OCI-M2 (cell line): ENCODE results near the gene IGFL4.

ENCODE experiments used
- DNase-seq: peaks from one replicate; lab custom pipeline; 2025; ENCODE audit not compliant: unreplicated experiment; lab: John Stamatoyannopoulos, UW

The IGFL4 gene

DNA sequence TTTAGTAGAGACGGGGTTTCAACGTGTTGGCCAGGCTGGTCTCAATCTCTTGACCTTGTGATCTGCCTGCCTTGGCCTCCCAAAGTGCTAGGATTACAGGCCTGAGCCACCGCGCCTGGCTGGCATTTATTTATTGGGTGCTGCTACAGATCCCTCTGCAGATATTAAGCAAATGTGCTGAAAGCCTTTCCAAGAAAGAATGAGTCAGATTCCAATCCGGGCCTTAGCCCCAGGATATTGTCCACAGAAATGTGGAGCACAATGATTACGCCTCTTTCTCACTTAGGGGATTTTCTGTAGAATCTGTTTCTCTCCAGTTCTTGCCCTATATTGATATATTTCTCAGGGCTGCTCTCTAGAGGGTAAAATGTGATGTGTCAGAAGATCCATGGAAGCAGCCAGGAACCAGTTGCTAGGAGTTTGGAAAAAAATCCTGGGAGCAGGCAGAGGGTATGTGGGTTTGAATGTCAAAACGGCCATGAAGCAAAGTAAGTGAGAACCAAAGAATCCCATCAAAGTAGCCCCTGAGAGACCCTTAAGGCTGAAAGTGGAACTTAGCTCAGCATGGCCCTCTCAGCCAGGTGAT lies 24.8 kb upstream of the IGFL4 start:
- no peak for DNase-seq

GRCh38 chr19:46063201-46063600 lies 22.4 kb upstream of the IGFL4 start:
- DNase-seq: no peak

GRCh38 chr19:46060012-46060411 lies 19.2 kb upstream of the IGFL4 start:
- DNase-seq: no peak

- DNase-seq: no peak
These were observed 18.0 kb upstream of the IGFL4 start for GRCh38 chr19:46058778-46059177.

DNA sequence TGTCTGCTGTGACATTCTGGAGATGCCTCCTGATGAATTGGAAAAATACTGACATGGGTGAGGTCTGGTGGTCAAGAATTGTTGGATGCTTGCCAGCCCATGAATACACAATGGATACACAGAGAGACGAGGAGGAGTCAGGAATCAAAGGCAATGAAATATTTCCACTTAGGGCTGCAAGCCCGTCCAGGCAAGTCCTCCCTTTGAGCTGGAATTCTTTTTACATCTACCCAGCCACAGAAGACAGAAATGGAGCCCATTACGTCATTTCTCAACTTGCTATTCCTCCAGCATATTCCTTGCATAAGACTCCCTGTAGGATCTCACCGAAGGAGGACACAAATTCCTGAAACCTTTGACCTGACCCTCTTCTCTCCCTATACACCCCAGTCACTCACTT lies 15.7 kb upstream of the IGFL4 start:
- no peak for DNase-seq

GRCh38 chr19:46052896-46053295 lies 12.1 kb upstream of the IGFL4 start:
- DNase-seq: no peak

- no peak for DNase-seq
These were observed 8.8 kb upstream of the IGFL4 start for GRCh38 chr19:46049597-46049996.

GRCh38 chr19:46043519-46043918 lies 2.7 kb upstream of the IGFL4 start:
- no peak for DNase-seq

DNA sequence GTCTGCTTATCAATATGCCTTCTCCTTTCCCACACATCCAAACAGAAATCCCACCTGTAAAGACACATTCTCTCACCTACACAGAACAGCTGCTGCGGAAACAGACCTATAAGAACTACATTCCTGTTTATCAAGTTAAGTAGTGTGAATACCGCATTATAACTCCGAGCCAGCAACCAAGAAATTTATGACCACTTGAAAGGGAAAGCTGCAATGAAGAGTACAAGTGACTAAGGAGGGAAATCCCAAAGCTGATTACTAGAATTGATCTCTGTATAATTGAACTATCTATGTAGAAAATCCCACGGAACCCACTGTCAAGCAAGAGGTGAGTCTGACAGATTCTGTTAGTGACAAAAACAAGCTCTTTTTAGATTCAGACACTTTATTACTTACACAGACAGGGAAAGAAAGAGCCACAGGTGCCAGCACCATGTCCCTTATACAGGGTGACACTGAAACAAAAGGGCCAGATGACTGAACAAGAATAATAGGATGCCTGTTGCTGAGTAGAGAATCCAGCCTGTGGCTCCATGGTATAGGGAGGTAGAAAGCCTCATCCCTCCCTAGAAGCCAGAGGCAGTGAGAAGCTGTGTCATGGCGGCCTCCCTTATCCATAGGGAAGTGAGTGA lies 1.6 kb upstream of the IGFL4 start:
- DNase-seq: no peak

- no peak for DNase-seq
These were observed 677 bp downstream of the IGFL4 start for GRCh38 chr19:46040125-46040524.

DNA sequence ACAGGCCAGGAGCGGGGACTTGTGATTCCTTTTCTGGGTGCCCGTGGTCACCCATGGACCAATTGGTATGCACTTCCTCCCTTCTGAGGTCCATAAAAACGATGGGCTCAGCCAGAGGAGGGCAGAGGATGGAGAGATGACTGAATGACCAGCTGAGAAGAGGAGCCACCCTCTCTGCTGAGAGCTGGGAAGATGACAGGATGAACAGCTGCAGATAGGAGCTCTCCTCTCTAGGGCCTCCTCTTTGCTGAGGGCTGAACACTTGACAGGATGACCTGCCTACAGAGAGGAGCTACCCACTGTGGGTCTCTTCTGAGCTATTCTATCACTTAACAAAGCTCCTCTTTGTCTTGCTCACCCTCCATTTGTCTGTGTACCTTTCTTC lies 4.1 kb downstream of the IGFL4 start:
- no peak for DNase-seq

- no peak for DNase-seq
These were observed 4.6 kb downstream of the IGFL4 start for GRCh38 chr19:46035986-46036743.

GRCh38 chr19:46035546-46035945 lies 5.3 kb downstream of the IGFL4 start:
- no peak for DNase-seq

- no peak for DNase-seq
These were observed 7.4 kb downstream of the IGFL4 start for GRCh38 chr19:46033401-46033800.

DNA sequence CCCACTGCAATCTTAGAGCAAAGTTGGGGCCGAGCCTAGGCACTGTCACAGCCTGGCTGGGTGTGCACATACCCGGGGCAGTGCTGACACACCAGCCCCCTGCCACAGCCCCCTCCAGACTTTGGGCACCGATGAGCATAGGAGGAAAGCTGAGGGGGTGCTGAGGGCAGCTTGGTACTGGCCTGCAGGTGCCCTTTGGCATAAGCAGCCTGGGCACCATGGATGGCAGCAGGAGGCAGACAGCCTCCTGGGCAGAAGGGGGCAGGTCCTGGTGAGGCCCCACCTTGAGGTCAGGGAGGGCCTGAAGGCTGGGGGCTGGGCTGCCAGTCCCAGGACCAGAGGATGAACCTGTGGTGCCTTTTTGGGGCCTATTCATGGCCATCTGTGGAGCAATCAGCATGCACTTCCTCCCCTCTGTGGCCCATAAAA lies 8.2 kb downstream of the IGFL4 start:
- DNase-seq: no peak

DNA sequence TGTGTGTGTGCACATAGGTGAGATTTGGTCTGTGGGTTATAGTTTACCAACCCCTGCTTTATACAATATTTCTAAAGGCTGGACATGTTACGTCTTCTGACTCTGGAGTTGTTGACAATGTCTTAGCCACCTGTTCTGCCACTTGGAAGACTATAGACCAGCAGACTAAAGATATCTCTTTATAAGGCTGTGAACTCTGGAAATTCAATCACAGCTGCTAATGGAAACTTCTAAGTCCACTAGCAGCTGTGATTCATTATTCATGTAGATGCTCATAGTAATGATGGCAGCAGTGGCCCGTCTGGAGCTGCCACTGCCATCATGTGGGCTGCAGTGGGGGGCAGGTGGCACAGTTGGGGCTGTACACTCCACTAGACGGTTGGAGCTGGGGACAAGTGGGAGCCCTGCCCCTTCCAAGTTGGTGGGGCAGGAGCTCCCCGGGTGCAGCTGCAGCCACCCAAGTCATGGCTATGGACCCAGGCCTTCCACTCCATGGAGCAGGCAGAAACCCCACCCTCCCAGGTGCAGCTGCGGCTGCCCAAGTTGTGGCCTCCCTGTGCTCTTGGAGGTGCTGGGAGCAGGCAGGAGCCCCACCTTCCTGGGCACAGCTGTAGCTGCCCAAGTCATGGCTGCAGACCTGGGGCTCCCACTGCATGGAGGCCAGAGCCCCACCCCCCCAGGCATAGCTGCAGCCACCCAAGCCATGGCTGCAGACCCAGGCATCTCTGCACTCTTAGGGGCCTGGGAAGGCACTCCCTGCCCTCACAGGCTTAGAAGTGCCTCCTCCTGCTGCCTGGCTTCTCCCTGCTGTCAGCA lies 8.8 kb downstream of the IGFL4 start:
- DNase-seq: no peak

GRCh38 chr19:46030812-46031550 lies 9.8 kb downstream of the IGFL4 start:
- DNase-seq: no peak

GRCh38 chr19:46025835-46026234 lies 15.0 kb downstream of the IGFL4 start:
- DNase-seq: no peak

DNA sequence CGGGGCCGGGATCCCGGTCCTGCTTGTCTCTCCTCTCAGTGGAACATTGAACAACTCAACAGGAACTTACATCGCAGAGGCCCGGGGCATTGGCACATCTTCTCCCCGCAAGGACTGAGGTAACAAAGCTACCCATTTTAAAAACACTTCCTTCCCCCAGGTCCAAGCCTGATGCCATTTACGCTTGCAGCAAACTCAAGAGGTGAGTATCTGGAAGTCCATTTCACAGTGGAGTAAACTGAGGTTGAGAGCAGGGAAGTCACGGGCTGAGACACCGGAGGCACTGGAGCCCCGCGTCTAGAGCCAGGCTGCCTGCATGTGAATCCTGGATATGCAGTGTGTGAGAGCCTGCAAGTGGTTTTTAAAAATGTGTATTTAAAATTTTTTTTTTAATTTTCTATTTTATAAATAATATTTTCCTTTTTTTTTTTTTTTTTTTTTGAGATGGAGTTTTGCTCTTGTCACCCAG lies 17.5 kb downstream of the IGFL4 start:
- no peak for DNase-seq

GRCh38 chr19:46022431-46023310 lies 18.1 kb downstream of the IGFL4 start, which contains the start of gene PGLYRP1:
PGLYRP1 (minus strand) TSS chr19:46023053; CDS start chr19:46023021, 32 bp downstream.
- no peak for DNase-seq
